Measurements from ENCODE around the gene FBRS. TPM values are rescaled to one million over a fixed set of nuclear protein-coding genes. Genes with fewer than 3 reads are reported as not detected.

The FBRS gene
- total and polyA plus RNA-seq, 2 of the 13 experiments (the other 11 are each of a cell fraction or from before 2014, with no cell fraction given), result 13.7 to 16.2 TPM

- TF ChIP-seq NFAT5 (CRISPR knock-in tag; IDR thresholded peaks at IDR 0.05) (peak; percentile 33; the same call in 1 of the 2 replicates), SMAD3 (CRISPR knock-in tag; IDR thresholded peaks at IDR 0.05) (peak; percentile 8; the same call in 1 of the 2 replicates), E2F2 (CRISPR knock-in tag; IDR thresholded peaks at IDR 0.05; ENCODE audit: borderline replicate concordance) (no peak), ZSCAN20 (CRISPR knock-in tag; IDR thresholded peaks at IDR 0.05; ENCODE audit: borderline replicate concordance) (no peak), SALL2 (CRISPR knock-in tag; IDR thresholded peaks at IDR 0.05) (peak; percentile 67; the same call in 1 of the 2 replicates), ZNF12 (CRISPR knock-in tag; IDR thresholded peaks at IDR 0.05) (peak; percentile 49; the same call in 1 of the 2 replicates), ETV5 (CRISPR knock-in tag; IDR thresholded peaks at IDR 0.05; ENCODE audit: borderline replicate concordance) (peak; percentile 89), ZNF275 (CRISPR knock-in tag; IDR thresholded peaks at IDR 0.05; ENCODE audit: borderline replicate concordance) (peak; percentile 82), HNRNPUL1 (IDR thresholded peaks at IDR 0.05; ENCODE audit: low read depth, low read length) (no peak), ARNTL (CRISPR knock-in tag; IDR thresholded peaks at IDR 0.05) (no peak), KDM5A (IDR thresholded peaks at IDR 0.05; ENCODE audit: borderline replicate concordance, low read length) (peak; percentile 84; the same call in 1 of the 2 replicates), MTF1 (CRISPR knock-in tag; IDR thresholded peaks at IDR 0.05) (no peak), ZNF75D (CRISPR knock-in tag; IDR thresholded peaks at IDR 0.05; ENCODE audit: borderline replicate concordance) (no peak), ZNF34 (CRISPR knock-in tag; IDR thresholded peaks at IDR 0.05; ENCODE audit: borderline replicate concordance) (peak; percentile 85), ZNF383 (CRISPR knock-in tag; IDR thresholded peaks at IDR 0.05; ENCODE audit: borderline replicate concordance) (no peak), CREM (IDR thresholded peaks at IDR 0.05) (peak; percentile 88), CREM (CRISPR knock-in tag; IDR thresholded peaks at IDR 0.05) (no peak), YEATS2 (CRISPR knock-in tag; IDR thresholded peaks at IDR 0.05; ENCODE audit: borderline replicate concordance) (peak; percentile 75)
Observed at GRCh38 chr16:30657866-30658730, at the start of gene FBRS (continued).
